ENCODE results near the gene LRP8. TPM values are rescaled to one million over a fixed set of nuclear protein-coding genes. Genes with fewer than 3 reads are reported as not detected.

LRP8 gene
- polyA plus RNA-seq, 1 of the 3 experiments (the other 2 are of a cell fraction), result 19.9 TPM

DNA sequence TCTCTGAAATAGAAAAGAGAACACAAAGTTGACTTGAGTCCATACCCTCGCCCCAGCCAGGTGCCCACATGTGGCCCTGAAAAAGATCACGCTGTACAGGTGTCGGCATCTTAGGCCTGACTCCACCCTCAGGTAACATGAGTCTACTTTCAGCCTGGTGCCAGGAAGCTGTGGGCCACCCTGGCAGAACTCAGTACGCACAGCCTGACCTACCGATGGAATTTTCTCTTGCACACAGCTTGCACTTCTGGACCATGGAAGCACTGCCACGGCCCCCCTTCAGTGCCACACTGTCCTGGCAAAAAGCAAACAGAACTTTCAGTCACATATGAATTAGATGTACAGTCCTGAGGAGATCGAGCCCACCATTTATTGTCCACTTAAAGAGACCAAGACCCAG is 109.7 kb downstream of the LRP8 start:
- ChIA-PET POLR2A (no interaction called here), CTCF (no interaction called here)
- Histone ChIP-seq H2AFZ (ENCODE audit: low read depth) (no peak overlapping the region), H3K9me2 (no peaks in the 10 kb centered on the region), H3K79me2 (ENCODE audit: insufficient read depth) (peaks cover 17% of the 10 kb centered on the region; the same call in 1 of the 2 replicates), H3K9ac (no peak overlapping the region), H3K9me3 (no peaks in the 10 kb centered on the region), H3K4me1 (ENCODE audit: control insufficient read depth in 1 of 2, insufficient read depth in 2 of 2, low read depth in 1 of 2, low read length in 1 of 2) (peaks cover 16% of the 10 kb centered on the region in 2 experiments; a peak in 2 of 4 replicates), H3K36me3 (replicated peaks in 1 of 2; ENCODE audit: control insufficient read depth in 1 of 2, insufficient read depth in 2 of 2, low read length in 1 of 2) (peaks cover 30 to 45% of the 10 kb centered on the region in 2 experiments), H3K27ac (ENCODE audit: low read depth in 2 of 2, low read length in 1 of 2) (no peak overlapping the region; a peak in 1 of 4 replicates), H3K4me3 (ENCODE audit: low read depth in 2 of 2, low read length in 1 of 2) (no peak overlapping the region), H3F3A (replicated peaks; ENCODE audit: insufficient read depth) (no peaks in the 10 kb centered on the region), H3K27me3 (ENCODE audit: insufficient read depth) (no peaks in the 10 kb centered on the region), H3K4me2 (no peak overlapping the region), H4K20me1 (ENCODE audit: insufficient read depth) (no peaks in the 10 kb centered on the region)
- TF ChIP-seq POLR2AphosphoS5 (IDR thresholded peaks at IDR 0.05; ENCODE audit: low read depth, low read length), result no peak
- TF ChIP-seq PBX3 (IDR thresholded peaks at IDR 0.05), result no peak
- no peak for TF ChIP-seq MEF2A (IDR thresholded peaks at IDR 0.05; ENCODE audit: borderline replicate concordance, low read depth)
- no peak for TF ChIP-seq FOXJ3 (CRISPR knock-in tag; IDR thresholded peaks at IDR 0.05)
- no peak for TF ChIP-seq GABPA (IDR thresholded peaks at IDR 0.05; ENCODE audit: low read depth)
- TF ChIP-seq NRF1 (IDR thresholded peaks at IDR 0.05; ENCODE audit: low read depth, low read length), result no peak
- TF ChIP-seq, protein P1, sequence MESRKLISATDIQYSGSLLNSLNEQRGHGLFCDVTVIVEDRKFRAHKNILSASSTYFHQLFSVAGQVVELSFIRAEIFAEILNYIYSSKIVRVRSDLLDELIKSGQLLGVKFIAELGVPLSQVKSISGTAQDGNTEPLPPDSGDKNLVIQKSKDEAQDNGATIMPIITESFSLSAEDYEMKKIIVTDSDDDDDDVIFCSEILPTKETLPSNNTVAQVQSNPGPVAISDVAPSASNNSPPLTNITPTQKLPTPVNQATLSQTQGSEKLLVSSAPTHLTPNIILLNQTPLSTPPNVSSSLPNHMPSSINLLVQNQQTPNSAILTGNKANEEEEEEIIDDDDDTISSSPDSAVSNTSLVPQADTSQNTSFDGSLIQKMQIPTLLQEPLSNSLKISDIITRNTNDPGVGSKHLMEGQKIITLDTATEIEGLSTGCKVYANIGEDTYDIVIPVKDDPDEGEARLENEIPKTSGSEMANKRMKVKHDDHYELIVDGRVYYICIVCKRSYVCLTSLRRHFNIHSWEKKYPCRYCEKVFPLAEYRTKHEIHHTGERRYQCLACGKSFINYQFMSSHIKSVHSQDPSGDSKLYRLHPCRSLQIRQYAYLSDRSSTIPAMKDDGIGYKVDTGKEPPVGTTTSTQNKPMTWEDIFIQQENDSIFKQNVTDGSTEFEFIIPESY (IDR thresholded peaks at IDR 0.05; ENCODE audit: borderline replicate concordance, low read depth), result no peak
- no peak for TF ChIP-seq FOSL2 (IDR thresholded peaks at IDR 0.05; ENCODE audit: borderline replicate concordance, low read depth)
- TF ChIP-seq CTCF (IDR thresholded peaks at IDR 0.05), result no peak
- 95% methylated on average over 7 of the region's 7 CpGs for WGBS (ENCODE audit: low lambda C conversion rate)
- no peak for DNase-seq

GRCh38 chr1:53214376-53214940 is 113.4 kb downstream of the LRP8 start:
- ChIA-PET POLR2A (no interaction called here), CTCF (interaction anchor here (0.6 to 1.9 kb wide), 2 partner anchors 32 to 420 kb away, joined by 3 to 4 read pairs; no protein-coding TSS in a partner anchor)
- Histone ChIP-seq H2AFZ (ENCODE audit: low read depth) (no peak overlapping the region), H3K4me3 (ENCODE audit: low read depth in 2 of 2, low read length in 1 of 2) (no peak overlapping the region), H3K4me2 (no peak overlapping the region), H3F3A (replicated peaks; ENCODE audit: insufficient read depth) (no peaks in the 10 kb centered on the region), H3K36me3 (replicated peaks in 1 of 2; ENCODE audit: control insufficient read depth in 1 of 2, insufficient read depth in 2 of 2, low read length in 1 of 2) (peaks cover 51 to 71% of the 10 kb centered on the region in 2 experiments), H3K9me3 (no peaks in the 10 kb centered on the region), H3K9me2 (no peaks in the 10 kb centered on the region), H3K4me1 (ENCODE audit: control insufficient read depth in 1 of 2, insufficient read depth in 2 of 2, low read depth in 1 of 2, low read length in 1 of 2) (peaks cover 7 to 8% of the 10 kb centered on the region in 2 experiments; a peak in 2 of 4 replicates), H3K27me3 (ENCODE audit: insufficient read depth) (no peaks in the 10 kb centered on the region), H4K20me1 (ENCODE audit: insufficient read depth) (no peaks in the 10 kb centered on the region), H3K27ac (ENCODE audit: low read depth in 2 of 2, low read length in 1 of 2) (no peak overlapping the region), H3K9ac (no peak overlapping the region), H3K79me2 (ENCODE audit: insufficient read depth) (peaks cover 13% of the 10 kb centered on the region; the same call in 1 of the 2 replicates)
- no peak for DNase-seq
- 74% methylated on average over 4 of the region's 5 CpGs for WGBS (ENCODE audit: low lambda C conversion rate)
- no peak for TF ChIP-seq CHD2 (IDR thresholded peaks at IDR 0.05; ENCODE audit: low read length, partially characterized antibody)
- no peak for TF ChIP-seq SIN3A (IDR thresholded peaks at IDR 0.05; ENCODE audit: borderline replicate concordance, low read depth, low read length)
- no peak for TF ChIP-seq SMC3 (IDR thresholded peaks at IDR 0.05; ENCODE audit: low read depth, low read length)
- no peak for TF ChIP-seq FOXM1 (IDR thresholded peaks at IDR 0.05; ENCODE audit: low read depth)
- TF ChIP-seq ELF1 (IDR thresholded peaks at IDR 0.05), result no peak
- no peak for TF ChIP-seq TEAD4 (IDR thresholded peaks at IDR 0.05; ENCODE audit: borderline replicate concordance, insufficient read depth)
- no peak for TF ChIP-seq JUND (IDR thresholded peaks at IDR 0.05)
- TF ChIP-seq RXRA (IDR thresholded peaks at IDR 0.05; ENCODE audit: borderline replicate concordance, low read depth), result no peak
- TF ChIP-seq FOSL2 (IDR thresholded peaks at IDR 0.05; ENCODE audit: borderline replicate concordance, low read depth), result no peak
- no peak for TF ChIP-seq RAD21 (IDR thresholded peaks at IDR 0.05; ENCODE audit: low read length)
- TF ChIP-seq NFIC (IDR thresholded peaks at IDR 0.05; ENCODE audit: borderline replicate concordance), result no peak
- no peak for TF ChIP-seq MEF2A (IDR thresholded peaks at IDR 0.05; ENCODE audit: borderline replicate concordance, low read depth)
- no peak for TF ChIP-seq FOXJ3 (CRISPR knock-in tag; IDR thresholded peaks at IDR 0.05)
- TF ChIP-seq, protein P2, sequence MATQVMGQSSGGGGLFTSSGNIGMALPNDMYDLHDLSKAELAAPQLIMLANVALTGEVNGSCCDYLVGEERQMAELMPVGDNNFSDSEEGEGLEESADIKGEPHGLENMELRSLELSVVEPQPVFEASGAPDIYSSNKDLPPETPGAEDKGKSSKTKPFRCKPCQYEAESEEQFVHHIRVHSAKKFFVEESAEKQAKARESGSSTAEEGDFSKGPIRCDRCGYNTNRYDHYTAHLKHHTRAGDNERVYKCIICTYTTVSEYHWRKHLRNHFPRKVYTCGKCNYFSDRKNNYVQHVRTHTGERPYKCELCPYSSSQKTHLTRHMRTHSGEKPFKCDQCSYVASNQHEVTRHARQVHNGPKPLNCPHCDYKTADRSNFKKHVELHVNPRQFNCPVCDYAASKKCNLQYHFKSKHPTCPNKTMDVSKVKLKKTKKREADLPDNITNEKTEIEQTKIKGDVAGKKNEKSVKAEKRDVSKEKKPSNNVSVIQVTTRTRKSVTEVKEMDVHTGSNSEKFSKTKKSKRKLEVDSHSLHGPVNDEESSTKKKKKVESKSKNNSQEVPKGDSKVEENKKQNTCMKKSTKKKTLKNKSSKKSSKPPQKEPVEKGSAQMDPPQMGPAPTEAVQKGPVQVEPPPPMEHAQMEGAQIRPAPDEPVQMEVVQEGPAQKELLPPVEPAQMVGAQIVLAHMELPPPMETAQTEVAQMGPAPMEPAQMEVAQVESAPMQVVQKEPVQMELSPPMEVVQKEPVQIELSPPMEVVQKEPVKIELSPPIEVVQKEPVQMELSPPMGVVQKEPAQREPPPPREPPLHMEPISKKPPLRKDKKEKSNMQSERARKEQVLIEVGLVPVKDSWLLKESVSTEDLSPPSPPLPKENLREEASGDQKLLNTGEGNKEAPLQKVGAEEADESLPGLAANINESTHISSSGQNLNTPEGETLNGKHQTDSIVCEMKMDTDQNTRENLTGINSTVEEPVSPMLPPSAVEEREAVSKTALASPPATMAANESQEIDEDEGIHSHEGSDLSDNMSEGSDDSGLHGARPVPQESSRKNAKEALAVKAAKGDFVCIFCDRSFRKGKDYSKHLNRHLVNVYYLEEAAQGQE (IDR thresholded peaks at IDR 0.05; ENCODE audit: low read depth, low read length), result no peak
- no peak for TF ChIP-seq POLR2AphosphoS5 (IDR thresholded peaks at IDR 0.05; ENCODE audit: low read depth, low read length)

Data from SK-N-SH (cell line).